ENCODE results near the gene GAGE1. TPM values are rescaled to one million over a fixed set of nuclear protein-coding genes. Genes with fewer than 3 reads are reported as not detected.

GAGE1 gene
- total RNA-seq, 1 donor from 2014 or later = not detected

Other genes starting within 250 kb of the GAGE1 start
- gene GAGE12C, start 66.8 kb upstream of the GAGE1 start, total RNA-seq = not detected
- gene GAGE12D, start 57.3 kb upstream of the GAGE1 start, total RNA-seq = not detected
- not detected for gene GAGE12E, start 47.7 kb upstream of the GAGE1 start, total RNA-seq
- gene GAGE12F, start 38.2 kb upstream of the GAGE1 start, total RNA-seq = not detected
- gene GAGE12G, start 28.6 kb upstream of the GAGE1 start, total RNA-seq = not detected
- gene GAGE12H, start 19.1 kb upstream of the GAGE1 start, total RNA-seq = not detected
- gene GAGE2A, start 9.5 kb upstream of the GAGE1 start, total RNA-seq = not detected
- not detected for gene PAGE1, start 97.0 kb downstream of the GAGE1 start, total RNA-seq
- not detected for gene PAGE4, start 230.3 kb downstream of the GAGE1 start, total RNA-seq